ENCODE results near the gene CACNA2D4.

Gene CACNA2D4

DNA sequence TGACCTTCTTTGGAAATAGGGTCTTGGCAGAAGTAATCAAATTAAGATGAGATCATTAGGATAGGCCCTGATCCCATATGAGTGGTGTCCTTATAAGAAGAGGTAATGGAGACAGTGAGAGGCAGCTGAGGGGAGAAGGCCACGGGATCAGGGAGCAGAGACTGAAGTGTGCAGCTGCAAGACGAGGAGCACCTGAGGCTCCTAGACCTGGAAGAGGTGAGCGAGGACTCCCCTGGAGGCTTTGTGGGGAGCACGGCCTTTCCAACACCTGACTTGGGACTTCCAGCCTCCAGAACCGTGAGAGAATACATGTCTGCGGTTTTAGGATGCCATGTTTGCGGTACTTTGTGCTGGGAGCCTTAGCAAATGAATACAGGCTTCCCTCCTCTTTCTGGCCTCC, 60.6 kb downstream of the CACNA2D4 start:
- in situ Hi-C loops (cut with MboI; ENCODE audit: low pct_unique_long_range_greater_than_20kb, low sequenced_read_pairs), result no loop called here
- no peak for DNase-seq

DNA sequence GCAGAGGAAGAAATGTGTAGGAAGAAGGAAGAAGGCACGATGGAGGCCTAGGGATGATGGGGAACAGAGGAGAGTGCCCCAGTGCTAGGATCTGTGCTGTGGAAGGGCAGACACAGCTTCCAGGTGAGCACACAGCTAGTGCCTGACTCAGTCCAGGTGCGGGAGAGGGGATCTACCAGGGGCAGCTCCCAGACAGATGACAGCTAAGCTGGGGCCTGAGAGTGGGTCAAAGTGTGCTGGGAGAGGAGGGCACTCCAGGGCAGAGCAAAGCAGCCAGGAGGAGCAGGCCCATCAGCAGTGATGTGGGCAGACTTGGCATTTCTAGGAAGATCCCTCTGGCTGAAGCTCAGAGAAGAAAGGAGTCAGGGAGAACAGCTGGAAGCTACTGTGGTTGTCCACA, 61.4 kb downstream of the CACNA2D4 start:
- in situ Hi-C loops (cut with MboI; ENCODE audit: low pct_unique_long_range_greater_than_20kb, low sequenced_read_pairs), result no loop called here
- no peak for DNase-seq

DNA sequence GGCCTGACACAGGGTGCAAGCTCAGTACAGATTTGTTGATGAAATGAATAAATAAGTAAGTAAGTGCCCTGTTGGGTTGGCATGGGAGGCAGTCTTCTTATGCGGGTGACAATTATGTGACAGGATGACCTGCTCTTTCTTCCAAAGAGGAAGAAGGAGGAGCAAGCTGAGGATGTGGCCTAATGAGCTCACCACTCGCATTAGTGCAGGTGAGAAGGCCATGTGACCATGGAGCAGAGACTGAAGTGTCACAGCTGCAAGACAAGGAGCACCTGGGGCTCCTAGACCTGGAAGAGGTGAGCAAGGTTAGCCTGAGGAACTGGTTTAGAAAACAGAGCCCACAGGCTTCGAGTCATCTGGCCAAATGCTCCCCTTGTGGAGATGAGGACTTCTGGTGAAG, 63.2 kb downstream of the CACNA2D4 start:
- no peak for DNase-seq
- in situ Hi-C loops (cut with MboI; ENCODE audit: low pct_unique_long_range_greater_than_20kb, low sequenced_read_pairs), result no loop called here

DNA sequence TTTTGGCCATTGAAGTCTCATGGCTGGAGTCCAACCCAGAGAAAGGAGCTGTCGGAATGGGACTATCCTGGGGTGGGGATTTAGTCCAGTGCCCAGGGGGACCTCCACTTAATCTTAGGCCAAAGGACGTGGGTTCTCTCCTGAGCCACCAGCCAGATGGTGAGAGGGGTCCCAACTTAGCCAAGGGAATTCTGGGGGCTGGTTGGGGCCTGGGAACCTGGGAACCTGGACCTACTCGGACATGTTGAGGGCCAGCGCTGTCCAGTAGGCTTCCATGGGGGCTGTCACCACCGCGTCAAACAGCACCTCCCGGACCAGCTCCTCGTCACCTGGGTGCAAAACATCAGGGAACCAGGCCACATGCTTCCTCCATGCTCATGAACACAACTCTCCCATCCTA, 64.7 kb downstream of the CACNA2D4 start:
- no peak for DNase-seq
- in situ Hi-C loops (cut with MboI; ENCODE audit: low pct_unique_long_range_greater_than_20kb, low sequenced_read_pairs), result no loop called here

DNA sequence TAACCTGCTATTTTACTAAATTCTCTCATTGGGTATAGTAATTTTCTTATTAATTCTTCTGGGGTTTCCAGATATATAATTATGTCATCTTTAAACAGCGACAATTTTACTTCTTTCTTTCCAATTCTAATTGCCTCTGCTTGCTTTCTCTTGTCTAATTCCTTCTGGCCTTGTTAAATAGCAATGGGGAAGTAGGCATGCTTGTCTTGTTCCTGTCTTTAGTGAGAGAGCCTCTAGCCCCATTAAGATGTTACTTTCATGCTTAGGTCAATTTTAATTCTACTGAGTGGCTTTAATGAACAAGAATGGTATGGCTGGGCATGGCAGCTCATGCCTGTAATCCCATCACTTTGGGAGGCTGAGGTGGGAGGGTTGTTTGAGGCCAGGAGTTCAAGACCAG, 66.4 kb downstream of the CACNA2D4 start:
- DNase-seq, result peak; percentile 63
- in situ Hi-C loops (cut with MboI; ENCODE audit: low pct_unique_long_range_greater_than_20kb, low sequenced_read_pairs), result no loop called here

GRCh38 chr12:1851151-1851701, 67.2 kb downstream of the CACNA2D4 start:
- in situ Hi-C loops (cut with MboI; ENCODE audit: low pct_unique_long_range_greater_than_20kb, low sequenced_read_pairs), result no loop called here
- peak; percentile 88 for DNase-seq

GRCh38 chr12:1848745-1849144, 69.7 kb downstream of the CACNA2D4 start:
- no peak for DNase-seq
- in situ Hi-C loops (cut with MboI; ENCODE audit: low pct_unique_long_range_greater_than_20kb, low sequenced_read_pairs), result no loop called here

- no peak for DNase-seq
- in situ Hi-C loops (cut with MboI; ENCODE audit: low pct_unique_long_range_greater_than_20kb, low sequenced_read_pairs), result no loop called here
These were observed 70.3 kb downstream of the CACNA2D4 start for GRCh38 chr12:1848146-1848545.

GRCh38 chr12:1847411-1847810, 71.0 kb downstream of the CACNA2D4 start:
- in situ Hi-C loops (cut with MboI; ENCODE audit: low pct_unique_long_range_greater_than_20kb, low sequenced_read_pairs), result no loop called here

GRCh38 chr12:1846421-1847405, 71.7 kb downstream of the CACNA2D4 start:
- no peak for DNase-seq

More at GRCh38 chr12:1847411-1847810, 71.0 kb downstream of the CACNA2D4 start:
- DNase-seq, result no peak

DNA sequence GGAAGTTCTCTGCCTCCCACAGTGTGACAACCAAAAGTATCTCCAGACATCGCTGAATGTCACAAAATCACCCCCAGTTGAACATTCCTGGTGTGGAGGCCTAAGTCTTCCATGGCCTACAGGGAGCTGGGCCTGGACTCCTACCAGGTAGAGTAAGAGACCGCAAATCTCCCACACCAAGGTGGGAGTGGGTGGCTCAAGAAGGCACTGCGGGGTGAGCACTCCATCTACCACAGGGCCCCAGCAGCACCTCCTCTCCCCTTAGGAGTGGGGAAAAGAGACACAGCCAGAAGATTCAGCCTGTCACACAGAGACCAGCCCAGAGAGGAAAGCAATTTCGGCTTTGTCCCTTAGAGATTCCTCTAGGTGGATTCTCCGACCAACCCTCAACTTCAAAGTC, 72.6 kb downstream of the CACNA2D4 start:
- in situ Hi-C loops (cut with MboI; ENCODE audit: low pct_unique_long_range_greater_than_20kb, low sequenced_read_pairs), result no loop called here
- DNase-seq, result no peak

More at GRCh38 chr12:1846421-1847405, 71.7 kb downstream of the CACNA2D4 start:
- in situ Hi-C loops (cut with MboI; ENCODE audit: low pct_unique_long_range_greater_than_20kb, low sequenced_read_pairs), result no loop called here

DNA sequence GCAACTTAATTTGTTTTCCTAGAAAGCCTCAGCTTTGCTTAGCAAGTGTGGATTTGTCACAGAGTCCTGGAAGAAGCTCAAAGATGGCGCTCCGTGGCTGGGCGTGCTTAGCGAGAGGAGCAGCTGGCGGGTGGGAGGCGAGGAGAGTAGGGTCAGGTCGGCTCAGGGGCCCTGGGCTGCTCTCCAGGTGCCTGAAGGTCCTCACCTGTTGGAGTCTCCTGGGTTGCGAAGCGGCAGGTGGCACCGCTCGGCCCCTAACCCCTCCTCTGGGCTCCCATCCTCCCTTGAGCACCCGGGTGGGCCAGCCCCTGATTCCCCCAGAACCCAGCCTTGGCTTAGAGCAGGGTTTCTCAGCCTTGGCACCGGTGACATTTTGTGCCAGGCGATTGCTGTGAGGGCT, 73.0 kb downstream of the CACNA2D4 start:
- in situ Hi-C loops (cut with MboI; ENCODE audit: low pct_unique_long_range_greater_than_20kb, low sequenced_read_pairs), result no loop called here
- DNase-seq, result no peak

GRCh38 chr12:1844661-1845409, 73.6 kb downstream of the CACNA2D4 start:
- in situ Hi-C loops (cut with MboI; ENCODE audit: low pct_unique_long_range_greater_than_20kb, low sequenced_read_pairs), result no loop called here
- DNase-seq, result peak; percentile 48

DNA sequence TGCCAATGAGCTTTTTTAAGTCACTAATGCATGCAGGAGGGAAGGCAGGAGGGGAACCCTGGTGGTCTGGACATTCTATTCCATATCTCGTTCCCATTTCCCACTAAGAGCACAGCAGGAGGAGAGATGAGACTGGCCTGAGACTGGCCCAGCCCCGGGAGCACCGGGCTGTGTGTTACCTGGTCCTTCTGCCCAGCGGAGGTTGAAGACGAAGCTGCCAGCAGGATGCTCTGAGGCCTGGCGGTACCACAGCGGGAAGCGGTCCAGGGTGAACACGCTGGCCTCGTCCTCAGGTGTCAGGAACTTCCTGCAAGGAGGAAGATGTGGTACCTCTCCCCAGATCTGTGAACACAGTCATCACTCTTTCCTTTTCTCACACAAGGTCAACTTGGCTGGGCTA, 74.2 kb downstream of the CACNA2D4 start:
- in situ Hi-C loops (cut with MboI; ENCODE audit: low pct_unique_long_range_greater_than_20kb, low sequenced_read_pairs), result no loop called here
- DNase-seq, result no peak

DNA sequence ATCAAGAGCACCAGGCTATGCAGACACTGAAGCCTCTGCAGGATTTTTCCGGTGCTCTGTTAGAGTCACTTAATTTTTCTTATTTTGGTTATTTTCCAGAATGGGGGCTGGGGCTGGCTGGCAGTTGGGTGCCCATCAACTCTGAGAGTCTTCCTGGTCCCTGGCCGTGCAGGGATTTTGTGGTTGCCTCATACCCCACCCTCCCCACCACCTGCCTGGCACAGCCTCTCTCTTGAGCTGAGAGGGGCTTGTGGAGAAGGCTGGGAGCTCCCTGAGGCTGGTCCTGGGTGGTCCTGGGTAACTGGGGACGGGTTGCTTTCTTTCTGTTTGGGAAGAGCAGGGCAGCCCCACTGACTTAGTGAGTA, 74.8 kb downstream of the CACNA2D4 start:
- in situ Hi-C loops (cut with MboI; ENCODE audit: low pct_unique_long_range_greater_than_20kb, low sequenced_read_pairs), result no loop called here
- no peak for DNase-seq

GRCh38 chr12:1842905-1843640, 75.4 kb downstream of the CACNA2D4 start:
- in situ Hi-C loops (cut with MboI; ENCODE audit: low pct_unique_long_range_greater_than_20kb, low sequenced_read_pairs), result no loop called here
- no peak for DNase-seq

DNA sequence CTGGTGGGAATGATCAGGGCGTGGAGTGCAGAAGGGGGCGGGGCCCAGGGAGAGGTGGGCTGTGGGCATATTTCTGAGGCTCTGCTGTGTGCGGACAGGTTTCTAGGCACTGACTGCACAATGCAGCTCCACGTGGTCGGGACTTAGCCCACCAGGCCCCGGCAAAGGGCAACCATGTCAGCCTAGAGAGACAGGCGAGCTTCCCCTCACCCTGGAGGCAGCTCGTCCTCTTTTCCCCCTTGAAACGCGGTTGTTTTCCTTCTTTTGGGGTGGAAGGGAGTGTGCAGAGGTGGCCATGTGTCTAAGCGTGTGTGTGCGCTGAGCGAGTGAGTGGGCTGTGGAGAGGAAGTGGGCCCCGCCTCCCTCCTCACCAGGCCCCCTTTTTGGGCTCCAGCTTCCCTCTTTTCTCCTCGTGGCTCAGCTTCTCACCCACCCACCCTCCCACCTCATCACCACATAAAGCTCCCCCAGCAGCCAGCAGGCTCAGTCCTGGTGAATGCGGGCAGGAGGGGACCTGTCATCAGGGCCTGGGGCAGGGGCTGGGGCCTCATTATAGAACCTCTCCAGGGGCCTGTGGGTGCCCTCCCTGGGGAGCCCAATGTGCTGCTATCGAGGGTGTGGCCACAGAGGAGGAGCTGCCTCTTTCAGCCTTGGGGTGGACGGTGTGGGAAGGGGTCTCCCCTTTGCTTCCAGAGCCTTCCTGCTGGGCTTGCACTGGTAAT, 76.1 kb downstream of the CACNA2D4 start:
- DNase-seq, result peak; percentile 97
- in situ Hi-C loops (cut with MboI; ENCODE audit: low pct_unique_long_range_greater_than_20kb, low sequenced_read_pairs), result no loop called here

GRCh38 chr12:1841586-1842182, 76.8 kb downstream of the CACNA2D4 start:
- in situ Hi-C loops (cut with MboI; ENCODE audit: low pct_unique_long_range_greater_than_20kb, low sequenced_read_pairs), result no loop called here
- no peak for DNase-seq
